HG03135 (cell line): ENCODE data around the gene NR2F1.

Experiments
- ATAC-seq: cut with Tn5 transposase; IDR thresholded peaks from one replicate; pipeline ENCODE4 v1.9.1; 2021; ENCODE audit warnings: mild to moderate bottlenecking, moderate library complexity; ENCODE audit not compliant: unreplicated experiment

The NR2F1 gene

DNA sequence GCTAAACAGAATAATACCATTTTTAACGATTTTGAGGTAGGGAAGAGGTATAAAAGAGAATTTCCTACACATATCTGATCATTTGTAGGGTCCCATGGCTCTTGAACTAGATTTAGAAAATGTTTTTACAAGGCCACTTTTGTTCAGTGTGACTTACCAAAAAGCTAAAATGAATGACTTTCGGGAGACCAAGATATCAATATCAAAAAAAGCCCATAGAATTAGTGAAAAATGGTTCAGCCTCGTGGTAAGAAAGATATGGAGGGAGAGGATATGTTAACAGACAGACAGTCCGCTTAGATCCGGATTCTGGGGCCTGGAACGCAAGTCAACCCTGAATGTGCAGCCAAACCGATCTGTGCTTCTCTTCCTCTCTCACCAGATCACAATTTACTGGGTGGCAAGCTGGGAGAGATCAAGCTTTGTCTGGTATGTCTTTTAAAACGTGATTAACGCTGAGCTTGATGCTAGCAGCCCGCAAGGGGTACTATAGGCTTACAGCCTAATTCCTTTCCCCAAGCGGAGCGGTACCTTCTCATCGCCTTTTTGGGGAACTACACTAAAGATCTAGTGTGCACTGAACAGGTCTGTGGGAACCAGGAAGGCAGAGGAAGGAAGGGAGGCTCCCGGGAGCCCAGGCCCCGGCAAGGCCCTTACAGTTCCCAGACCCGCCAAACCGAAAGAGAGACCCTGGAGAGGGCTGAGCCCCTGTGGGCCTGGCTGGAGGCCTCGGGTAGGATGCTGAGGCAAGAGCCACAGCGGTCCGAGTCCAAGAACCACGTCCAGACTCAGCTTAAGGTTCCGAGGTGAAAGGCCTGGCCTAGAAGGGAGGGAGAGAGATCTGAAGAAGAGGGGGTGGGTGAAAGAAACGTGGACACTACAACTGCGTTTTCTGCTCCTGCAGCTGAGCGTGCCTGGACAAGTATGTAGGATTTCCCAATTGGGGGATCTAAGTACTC, 4.9 kb upstream of the NR2F1 start:
- no peak for ATAC-seq

DNA sequence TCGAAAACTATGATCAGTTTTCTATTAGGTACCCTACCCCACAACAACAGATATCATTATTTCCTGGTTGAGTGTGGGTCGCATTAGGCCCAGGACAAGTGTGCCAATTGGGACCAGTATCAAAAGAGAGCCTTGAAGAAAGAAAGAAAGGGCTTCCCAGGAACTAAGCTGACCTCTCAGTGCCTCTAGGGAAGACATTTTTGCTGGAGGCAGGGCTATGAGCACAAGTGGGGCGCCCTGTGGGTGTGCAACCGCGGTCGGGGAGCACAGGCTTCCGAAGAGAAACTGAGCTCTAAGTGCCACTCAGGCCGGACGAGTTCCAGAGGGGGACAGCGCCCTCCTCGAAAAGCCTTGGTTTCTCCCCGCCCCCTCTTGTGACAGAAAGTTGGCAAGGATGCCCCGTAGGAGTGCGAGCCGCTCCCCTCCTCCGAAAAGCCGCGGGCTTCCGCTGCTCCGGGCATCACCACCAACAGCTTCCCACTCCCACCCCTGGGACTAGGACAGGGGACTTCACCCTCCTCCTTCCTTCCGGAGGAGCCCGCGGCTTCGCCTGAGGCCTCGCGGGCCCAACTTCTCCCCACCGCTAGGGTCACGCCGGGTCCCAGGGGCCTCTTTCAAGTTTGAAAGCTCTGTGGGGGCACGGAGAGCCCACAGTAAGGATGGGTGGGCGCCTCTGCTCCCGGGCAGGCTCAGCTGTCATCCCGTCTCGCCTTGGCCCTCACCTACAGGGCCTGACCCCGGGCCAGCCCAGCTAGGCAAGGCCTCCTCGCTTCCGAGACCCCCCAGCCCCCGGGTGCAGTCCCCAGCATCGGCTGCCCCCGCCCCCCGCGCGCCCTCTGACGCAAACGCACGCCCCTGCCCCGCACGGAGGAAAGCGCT, 4.0 kb upstream of the NR2F1 start:
- ATAC-seq: no peak

DNA sequence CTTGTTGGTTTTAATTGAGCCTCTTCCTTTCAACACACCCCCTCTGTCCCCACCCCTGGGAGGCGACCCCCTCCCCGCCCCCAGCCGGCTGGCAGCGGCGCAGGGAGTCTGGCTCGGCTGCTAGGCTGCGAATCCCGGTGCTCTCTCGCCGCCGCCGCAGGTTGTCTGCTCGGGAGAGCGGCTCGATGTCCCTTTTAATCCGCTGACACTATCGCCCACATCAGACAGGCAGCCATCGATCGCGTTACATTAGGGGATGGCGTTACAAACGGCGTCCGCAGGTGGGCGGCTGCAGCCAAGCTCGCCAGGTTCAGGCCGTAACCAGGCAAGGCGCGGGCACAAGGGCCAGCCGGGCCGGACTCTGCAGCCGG, 3.3 kb upstream of the NR2F1 start:
- ATAC-seq: no peak

DNA sequence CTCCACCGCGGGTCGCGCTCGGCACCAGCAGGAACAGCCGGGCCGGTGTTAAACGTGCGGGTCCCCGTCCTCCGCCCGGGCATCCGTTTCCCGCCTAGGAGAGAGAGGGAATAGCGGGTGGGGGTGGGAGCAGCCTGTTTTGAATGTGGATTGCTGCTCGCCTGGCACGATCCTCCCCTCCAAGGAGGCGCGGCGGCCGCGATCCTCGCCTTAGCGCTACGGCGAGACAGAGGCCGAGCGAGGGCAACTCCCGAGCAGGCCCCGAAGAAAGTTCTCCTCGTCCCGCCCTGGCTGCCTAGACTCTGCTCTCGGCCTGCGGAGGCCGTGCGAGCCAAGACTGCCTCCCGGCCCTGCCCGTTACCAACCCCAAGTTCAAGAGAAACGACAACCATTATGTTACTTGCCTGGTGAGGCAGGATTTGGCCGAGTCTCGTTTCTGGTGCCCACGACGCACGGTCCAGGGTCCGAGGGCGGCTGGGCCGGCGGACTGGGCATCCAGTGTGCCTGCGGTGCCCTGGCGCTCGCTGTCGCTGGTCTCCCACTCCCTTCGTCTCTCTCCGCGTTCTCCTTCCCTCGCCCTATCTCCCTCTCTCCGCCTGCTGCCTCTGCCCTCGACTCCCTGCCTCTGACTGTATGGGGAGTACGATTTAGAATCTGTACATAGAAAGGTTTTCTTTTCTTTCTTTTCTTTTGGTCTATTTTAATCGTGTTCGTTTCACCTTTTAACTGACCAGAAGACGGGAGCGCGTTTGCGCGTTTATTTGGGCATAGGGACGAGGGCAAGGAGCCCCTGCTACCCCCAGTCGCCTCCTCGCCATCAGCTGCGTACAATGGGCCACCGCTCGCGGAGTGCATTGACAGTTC, 2.7 kb upstream of the NR2F1 start:
- no peak for ATAC-seq

DNA sequence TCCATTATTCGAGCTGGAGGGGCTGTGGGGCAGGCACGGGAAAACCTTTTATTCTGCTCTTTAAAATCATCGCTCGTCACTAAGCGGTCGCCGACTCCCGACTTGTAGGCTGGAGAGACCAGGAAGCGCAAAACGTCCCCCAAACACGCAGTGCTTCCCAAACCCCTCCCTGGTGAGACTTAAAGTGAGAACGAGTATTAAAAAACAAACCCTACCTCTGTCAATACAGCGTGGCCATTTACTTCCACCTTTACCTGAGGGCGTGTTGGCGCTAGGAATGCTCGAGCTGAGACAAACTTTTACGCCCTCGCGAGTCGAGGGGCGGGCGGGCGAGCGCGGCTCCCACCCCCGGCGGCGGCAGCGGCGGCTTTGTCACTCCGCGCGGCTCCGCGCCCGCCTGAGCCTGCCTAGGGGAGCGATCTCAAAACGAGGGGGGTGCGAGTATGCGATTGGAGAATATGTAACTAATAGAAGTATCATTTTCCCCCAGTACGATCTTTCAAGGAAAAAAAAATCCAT, 2.0 kb upstream of the NR2F1 start, which contains the start of gene NR2F1-AS1:
Gene NR2F1-AS1, minus strand, starts transcription at position 293 of the 519 bp plus-strand sequence.
- ATAC-seq: peak; percentile 26

DNA sequence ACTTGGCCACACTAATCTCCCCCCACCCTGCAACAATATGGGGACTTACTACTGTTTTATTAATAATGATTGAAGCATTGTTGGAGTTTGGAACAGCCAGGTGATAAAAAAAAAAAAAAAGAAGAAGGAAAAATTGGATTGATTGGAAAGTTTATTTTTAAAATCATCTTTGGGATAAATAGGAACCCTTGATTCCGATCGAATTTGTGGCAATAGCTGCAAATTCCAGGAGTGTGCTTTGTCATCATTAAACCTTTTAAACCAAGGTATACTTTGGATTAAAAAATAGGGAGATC, 907 bp upstream of the NR2F1 start:
- no peak for ATAC-seq

DNA sequence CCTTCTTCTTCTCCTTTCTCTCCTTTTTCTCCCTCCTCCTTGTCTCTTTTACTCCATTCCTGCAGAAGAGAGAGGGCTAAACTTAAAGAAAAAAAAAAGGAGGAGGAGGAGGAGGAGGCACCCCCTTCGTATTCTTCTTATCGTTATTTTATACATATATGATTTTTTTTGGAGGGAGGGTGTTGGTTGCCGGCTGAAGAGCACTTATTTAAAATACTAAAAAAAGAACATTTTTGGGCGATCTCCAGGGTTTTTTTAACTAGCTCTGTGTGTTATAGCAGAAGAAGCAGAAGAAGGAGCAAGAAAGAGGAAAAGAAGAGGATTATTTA, 381 bp downstream of the NR2F1 start:
- ATAC-seq: no peak

DNA sequence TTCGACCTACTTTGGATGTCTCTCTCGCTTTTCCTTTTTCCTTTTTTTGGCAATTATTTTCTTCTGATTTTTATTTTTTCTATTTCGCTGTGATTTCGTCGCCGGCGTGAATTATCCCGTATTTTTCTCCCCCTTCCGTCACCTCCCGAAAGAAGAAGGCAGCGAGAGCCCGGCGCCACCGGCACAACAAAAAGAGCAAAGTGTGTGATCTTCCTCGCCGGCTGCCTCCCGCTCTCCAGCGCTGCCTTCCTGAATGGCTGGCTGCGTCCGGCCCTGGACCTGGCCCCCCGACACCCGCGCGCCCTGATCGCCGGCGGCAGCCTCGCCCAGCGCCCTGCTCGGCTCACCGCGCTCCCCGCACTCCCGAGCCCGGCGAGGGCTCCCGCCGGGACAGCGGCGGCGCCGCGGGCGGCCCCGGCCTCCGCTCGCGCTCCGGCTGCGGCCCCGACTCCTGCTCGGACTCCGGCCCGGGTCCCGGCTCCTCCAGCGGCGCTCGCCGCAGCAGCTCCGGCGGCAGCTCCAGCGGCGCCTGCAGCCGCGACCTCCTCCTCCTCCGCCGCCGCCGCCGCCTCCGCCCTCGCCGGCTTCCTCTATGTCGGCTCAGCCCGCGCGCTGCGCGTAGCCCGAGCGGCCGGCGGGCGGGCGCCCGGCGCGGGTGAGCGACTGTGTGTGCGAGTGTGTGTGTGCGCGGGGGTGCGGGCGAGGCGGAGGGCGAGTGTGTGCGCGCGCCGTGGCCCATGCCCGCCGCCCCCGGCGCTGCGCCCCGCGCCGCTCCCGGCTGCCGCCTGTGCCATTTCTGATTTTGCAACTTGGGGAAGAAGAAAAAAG, 960 bp downstream of the NR2F1 start:
- ATAC-seq: peak; percentile 40

DNA sequence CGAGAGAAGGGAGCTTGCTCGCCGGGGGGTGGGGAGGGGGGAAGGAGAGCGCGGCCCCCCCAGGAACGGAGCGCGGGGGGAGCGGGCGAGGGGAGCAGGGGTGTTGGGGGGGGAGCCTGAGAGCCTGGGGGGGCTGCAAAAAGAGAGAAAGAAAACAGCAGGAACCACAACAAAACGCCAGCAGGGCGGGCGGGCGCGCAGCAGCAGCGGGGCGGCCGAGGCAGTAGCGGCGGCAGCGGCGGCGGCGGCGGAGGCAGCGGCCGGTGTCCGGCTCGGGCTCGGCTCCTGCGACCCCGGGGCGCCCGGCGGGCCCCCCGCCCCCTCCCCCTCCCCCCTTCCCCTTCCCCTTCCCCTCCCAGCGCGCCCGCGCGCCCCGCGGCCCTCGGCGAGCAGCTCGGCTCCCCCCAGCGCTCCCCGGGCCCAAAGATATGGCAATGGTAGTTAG, 1.6 kb downstream of the NR2F1 start:
- ATAC-seq: no peak

DNA sequence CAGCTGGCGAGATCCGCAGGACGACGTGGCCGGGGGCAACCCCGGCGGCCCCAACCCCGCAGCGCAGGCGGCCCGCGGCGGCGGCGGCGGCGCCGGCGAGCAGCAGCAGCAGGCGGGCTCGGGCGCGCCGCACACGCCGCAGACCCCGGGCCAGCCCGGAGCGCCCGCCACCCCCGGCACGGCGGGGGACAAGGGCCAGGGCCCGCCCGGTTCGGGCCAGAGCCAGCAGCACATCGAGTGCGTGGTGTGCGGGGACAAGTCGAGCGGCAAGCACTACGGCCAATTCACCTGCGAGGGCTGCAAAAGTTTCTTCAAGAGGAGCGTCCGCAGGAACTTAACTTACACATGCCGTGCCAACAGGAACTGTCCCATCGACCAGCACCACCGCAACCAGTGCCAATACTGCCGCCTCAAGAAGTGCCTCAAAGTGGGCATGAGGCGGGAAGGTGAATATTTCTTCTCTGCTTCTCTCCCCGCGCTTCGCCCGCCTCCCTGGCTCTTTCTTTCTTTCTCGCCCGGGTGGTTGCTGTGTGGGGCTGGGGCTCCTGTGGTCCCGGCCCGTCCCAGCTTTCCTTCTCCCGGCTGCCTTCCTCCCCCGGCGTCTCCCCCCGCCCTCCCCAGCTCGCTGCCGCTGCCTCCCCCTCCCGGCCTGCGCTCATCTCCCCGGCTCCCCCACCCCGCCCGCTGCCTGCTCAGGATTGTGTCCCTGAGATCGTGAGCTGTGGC, 2.2 kb downstream of the NR2F1 start:
- ATAC-seq: no peak

DNA sequence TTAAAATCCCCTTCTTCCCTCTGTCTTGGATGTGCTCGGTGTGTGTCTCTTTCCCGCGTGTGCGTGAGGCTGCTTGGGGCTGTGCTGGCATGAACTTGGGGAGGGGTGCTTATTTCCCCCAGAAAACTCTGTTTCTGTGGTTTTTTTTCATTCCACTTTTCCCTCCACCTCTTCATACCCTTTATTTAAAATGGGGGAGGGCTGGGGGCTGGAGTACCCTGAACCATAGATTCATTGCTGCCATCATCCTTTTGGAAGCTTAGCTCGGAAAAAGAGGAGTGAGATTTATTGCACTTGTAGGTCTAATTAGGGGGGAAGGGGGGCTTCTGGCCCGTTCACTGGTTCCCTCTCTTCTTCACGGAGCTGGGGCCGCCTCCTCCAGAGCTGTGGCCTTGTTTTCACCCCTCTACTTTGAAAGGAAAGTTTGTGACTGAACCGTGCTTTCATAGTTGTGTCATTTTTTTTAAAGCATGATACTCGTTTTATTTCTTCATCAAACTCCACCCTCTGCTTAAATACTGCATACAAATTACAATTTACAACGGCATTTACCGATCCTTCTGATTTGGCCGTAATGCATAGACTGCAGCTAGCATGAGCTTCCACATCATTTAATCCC, 2.9 kb downstream of the NR2F1 start:
- no peak for ATAC-seq

DNA sequence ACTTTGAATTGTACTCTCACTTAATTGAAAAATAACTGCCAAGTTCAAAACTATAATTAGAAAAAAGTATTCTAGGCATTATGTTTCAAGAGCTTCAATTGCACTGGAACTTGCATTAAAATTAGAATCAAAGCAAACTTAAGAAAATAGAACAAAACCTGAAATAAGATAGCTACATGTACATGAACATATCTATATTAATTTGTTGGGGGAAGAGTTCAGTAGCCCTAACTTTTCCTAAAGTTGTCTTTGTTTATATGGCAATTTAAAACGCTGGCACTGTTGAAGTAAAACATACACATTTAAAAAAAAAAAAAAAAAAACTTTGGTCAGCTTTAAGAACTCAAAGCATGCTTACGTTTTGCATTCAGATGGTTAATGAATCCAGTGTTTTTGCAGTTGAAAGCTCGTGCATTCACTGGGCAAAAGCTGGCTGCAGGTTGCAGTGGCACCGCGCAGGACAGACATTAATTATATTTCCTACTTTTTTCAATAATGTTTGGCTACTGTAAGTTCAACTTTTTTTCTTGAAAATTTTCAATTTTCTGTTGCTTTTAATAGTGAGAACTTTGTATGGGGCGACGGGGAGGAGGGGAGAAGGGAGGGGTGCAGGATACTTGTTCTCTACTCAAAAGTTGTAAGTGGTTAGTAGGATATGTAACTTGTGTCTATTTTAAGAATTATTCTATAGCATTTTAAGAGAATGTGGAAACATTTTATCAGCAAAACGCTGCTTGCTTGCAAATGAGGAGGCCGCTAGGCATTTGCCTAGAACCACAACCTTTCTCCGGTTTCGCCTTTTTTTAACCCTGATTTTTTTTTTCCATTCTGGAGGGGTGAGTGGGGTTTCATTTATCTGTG, 3.9 kb downstream of the NR2F1 start:
- no peak for ATAC-seq

DNA sequence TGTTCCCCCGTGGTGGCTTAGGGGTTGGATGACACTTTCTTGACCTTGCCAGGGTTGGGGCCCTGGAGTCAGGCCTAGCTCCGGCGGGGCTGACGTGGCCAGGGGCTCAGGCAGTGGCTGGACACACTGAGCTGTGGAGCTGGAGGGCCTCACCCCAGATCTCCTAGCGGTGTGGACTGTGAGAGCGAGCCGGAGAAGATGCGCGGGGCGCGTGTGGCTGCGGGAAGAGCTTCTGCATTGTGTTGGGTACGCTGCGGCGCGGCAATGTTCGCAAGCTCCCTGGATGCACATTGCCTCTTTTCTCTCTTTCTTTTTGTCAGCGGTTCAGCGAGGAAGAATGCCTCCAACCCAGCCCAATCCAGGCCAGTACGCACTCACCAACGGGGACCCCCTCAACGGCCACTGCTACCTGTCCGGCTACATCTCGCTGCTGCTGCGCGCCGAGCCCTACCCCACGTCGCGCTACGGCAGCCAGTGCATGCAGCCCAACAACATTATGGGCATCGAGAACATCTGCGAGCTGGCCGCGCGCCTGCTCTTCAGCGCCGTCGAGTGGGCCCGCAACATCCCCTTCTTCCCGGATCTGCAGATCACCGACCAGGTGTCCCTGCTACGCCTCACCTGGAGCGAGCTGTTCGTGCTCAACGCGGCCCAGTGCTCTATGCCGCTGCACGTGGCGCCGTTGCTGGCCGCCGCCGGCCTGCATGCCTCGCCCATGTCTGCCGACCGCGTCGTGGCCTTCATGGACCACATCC, 4.8 kb downstream of the NR2F1 start:
- ATAC-seq: no peak

DNA sequence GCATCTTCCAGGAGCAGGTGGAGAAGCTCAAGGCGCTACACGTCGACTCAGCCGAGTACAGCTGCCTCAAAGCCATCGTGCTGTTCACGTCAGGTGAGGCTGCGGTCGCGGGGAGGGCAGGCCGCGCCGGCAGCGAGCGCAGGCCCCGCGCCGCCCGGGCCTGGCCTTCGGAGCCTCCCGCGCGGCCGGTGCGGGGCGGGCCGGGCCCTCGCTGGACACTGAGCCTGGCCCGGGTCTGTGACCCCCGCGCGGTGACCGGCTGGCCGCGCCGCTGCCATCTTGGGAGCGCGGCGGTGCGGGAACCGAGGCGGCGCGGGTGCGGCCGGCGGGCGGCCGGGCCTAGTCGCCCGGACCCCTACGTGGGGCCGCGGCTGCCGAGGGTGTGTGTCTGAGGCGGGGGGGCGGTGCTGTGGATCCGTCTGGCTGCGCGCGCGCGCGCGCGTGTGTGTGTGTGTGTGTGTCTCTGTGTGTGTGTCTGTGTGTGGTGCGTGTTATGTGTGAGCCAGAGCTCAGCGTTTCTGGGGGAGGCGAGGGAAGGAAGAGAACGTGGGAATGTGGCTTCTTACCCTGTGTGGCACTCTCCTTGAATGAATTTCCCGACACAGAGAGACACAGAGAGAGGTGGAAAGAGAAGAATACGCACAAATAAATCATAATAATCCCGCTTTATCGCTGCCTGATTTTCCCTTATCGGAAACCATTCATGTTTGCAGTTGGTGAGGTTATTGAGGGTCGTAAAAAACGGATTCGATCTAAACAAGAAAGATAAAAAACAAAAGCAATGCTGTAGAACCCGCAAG, 5.5 kb downstream of the NR2F1 start:
- ATAC-seq: no peak

DNA sequence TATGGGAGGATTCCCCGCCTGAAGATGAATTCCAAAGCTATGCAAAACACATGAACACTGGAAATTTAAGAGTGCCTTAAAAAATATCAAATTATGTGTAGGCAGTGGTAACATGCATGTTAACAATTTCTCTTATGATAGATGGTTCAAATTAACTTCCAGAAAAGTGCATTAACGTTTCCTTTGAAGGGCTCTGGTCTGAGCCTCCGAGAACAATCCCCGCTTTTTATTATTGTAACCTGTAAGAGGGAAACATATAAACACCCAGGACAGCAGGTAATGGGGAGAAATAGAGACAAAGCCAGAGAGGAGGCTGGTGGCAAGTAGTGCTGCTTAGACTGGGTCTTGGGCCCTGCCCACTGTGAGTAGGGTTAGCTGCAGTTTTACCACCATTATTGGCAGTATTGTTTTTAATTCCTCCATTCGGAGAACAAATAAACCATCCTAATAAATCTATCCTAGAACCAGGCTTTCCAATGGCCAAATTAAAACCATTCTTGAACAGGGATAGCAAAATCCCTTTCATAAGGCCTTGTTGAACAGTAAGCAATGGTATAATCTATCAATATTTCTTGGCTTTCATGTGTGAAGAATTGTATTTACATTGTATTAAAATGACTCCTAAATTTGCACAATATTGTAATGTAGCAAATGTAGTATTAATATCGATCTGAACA, 6.3 kb downstream of the NR2F1 start:
- no peak for ATAC-seq

DNA sequence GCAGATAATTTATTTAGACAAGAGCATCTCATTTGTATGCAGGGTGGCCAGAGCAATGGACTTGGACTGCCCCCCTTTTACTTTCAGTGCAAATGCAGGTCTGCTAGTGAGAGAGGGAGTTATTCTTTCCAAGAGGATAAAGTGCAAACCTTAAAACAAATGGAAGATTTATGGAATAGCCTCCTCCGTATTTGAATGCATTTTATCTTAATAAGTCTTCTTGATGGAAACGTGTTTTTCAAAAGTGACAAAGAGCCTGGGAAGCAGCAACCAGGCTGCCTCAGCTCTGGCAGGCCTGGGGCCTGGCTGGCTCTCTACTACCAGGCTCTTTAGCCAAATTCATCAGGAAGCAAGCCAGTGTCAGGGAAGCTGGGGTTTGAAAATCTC, 6.8 kb downstream of the NR2F1 start:
- ATAC-seq: no peak
